Measurements from ENCODE around the gene HLA-B. TPM values are rescaled to one million over a fixed set of nuclear protein-coding genes. Genes with fewer than 3 reads are reported as not detected.

Gene HLA-B
- polyA plus RNA-seq, 2 of the 4 experiments (the other 2 are of a cell fraction), result 9.4 to 9.9 TPM

- CTCF ChIA-PET, result interaction anchor here (0.9 to 4.8 kb wide), 19 partner anchors 11 to 229 kb away, joined by 3 to 72 read pairs (median 5); partner anchors contain the start of gene PSORS1C2
Observed at GRCh38 chr6:31365864-31366263, 8.9 kb upstream of the HLA-B start.

GRCh38 chr6:31363811-31364210, 6.8 kb upstream of the HLA-B start:
- FAIRE-seq, result no peak
- Histone ChIP-seq H3K27ac (no peak overlapping the region), H3K4me1 (no peaks in the 10 kb centered on the region), H3K9me3 (no peaks in the 10 kb centered on the region), H3K4me2 (no peak overlapping the region), H3K4me3 (no peak overlapping the region)
- no peak for ATAC-seq
- TF ChIP-seq RCOR1 (IDR thresholded peaks at IDR 0.05; ENCODE audit: low read depth, low read length) (no peak), JUN (IDR thresholded peaks at IDR 0.05) (no peak), JUNB (IDR thresholded peaks at IDR 0.05) (no peak), ESRRA (IDR thresholded peaks at IDR 0.05; ENCODE audit: borderline replicate concordance, low read length) (no peak), MAX (IDR thresholded peaks at IDR 0.05) (no peak), ZC3H11A (IDR thresholded peaks at IDR 0.05) (no peak), MAZ (IDR thresholded peaks at IDR 0.05; ENCODE audit: borderline replicate concordance, low read depth, low read length) (no peak), EHMT2 (IDR thresholded peaks at IDR 0.05; ENCODE audit: low read depth) (no peak), TFCP2L1 (CRISPR knock-in tag; IDR thresholded peaks at IDR 0.05) (no peak), FOXS1 (CRISPR knock-in tag; IDR thresholded peaks at IDR 0.05) (no peak), NPAS2 (CRISPR knock-in tag; IDR thresholded peaks at IDR 0.05; ENCODE audit: borderline replicate concordance) (no peak), HOXB13 (CRISPR knock-in tag; IDR thresholded peaks at IDR 0.05; ENCODE audit: low read depth) (no peak), NR3C1 (IDR thresholded peaks at IDR 0.05) (no peak), HEYL (CRISPR knock-in tag; IDR thresholded peaks at IDR 0.05) (no peak), RARB (CRISPR knock-in tag; IDR thresholded peaks at IDR 0.05) (no peak), FOSB (CRISPR knock-in tag; IDR thresholded peaks at IDR 0.05) (no peak), USF2 (IDR thresholded peaks at IDR 0.05) (no peak), EP300 (IDR thresholded peaks at IDR 0.05) (no peak), EHF (CRISPR knock-in tag; IDR thresholded peaks at IDR 0.05) (no peak)
- POLR2A ChIA-PET, result no interaction called here
- CTCF ChIA-PET, result interaction anchor here (1.4 to 4.3 kb wide), 2 partner anchors 34 to 169 kb away, joined by 3 to 72 read pairs; no protein-coding TSS in a partner anchor
- DNase-seq (ENCODE audit: low read depth in 1 of 2, low spot score in 1 of 2), result no peak

More at GRCh38 chr6:31365864-31366263, 8.9 kb upstream of the HLA-B start:
- 54% methylated on average over 5 of the region's 5 CpGs for WGBS (ENCODE audit: missing lambda C conversion rate)
- H3K4me1 ChIP-seq, result no peaks in the 10 kb centered on the region
- no peak overlapping the region for H3K4me2 ChIP-seq
- H3K9me3 ChIP-seq, result no peaks in the 10 kb centered on the region
- ATAC-seq (no peak), DNase-seq (ENCODE audit: low read depth in 1 of 2, low spot score in 1 of 2) (no peak), FAIRE-seq (no peak)
- no peak overlapping the region for H3K4me3 ChIP-seq
- TF ChIP-seq PBX3 (IDR thresholded peaks at IDR 0.05), result no peak
- no peak overlapping the region for H3K27ac ChIP-seq
- POLR2A ChIA-PET, result no interaction called here

- 3% methylated on average over 5 of the region's 5 CpGs for WGBS (ENCODE audit: missing lambda C conversion rate)
- H3K4me3 ChIP-seq, result no peak overlapping the region
- no peak overlapping the region for H3K4me2 ChIP-seq
- TF ChIP-seq ZNF302 (CRISPR knock-in tag; IDR thresholded peaks at IDR 0.05) (no peak), POLR2AphosphoS2 (conservative IDR thresholded peaks at IDR 0.05; ENCODE audit: low read length) (no peak), HES2 (IDR thresholded peaks at IDR 0.05) (no peak), CHD4 (IDR thresholded peaks at IDR 0.05; ENCODE audit: borderline replicate concordance) (no peak), HOXB5 (CRISPR knock-in tag; IDR thresholded peaks at IDR 0.05) (no peak)
- ChIA-PET POLR2A (no interaction called here), CTCF (no interaction called here)
- DNase-seq (ENCODE audit: low read depth in 1 of 2, low spot score in 1 of 2) (no peak), ATAC-seq (no peak), FAIRE-seq (no peak)
- no peaks in the 10 kb centered on the region for H3K9me3 ChIP-seq
- no peaks in the 10 kb centered on the region for H3K4me1 ChIP-seq
- H3K27ac ChIP-seq, result no peak overlapping the region
Observed at GRCh38 chr6:31362751-31363150, 5.8 kb upstream of the HLA-B start.

Data from A549 (cell line).